Fibroblast of skin of left biceps (primary cell): ENCODE results near the gene ALDH2.
"Not testable (repeated sequence)": the region's sequence is repeated elsewhere in the genome, so short reads cannot be mapped to it uniquely, and the experiment has no call there.

Source experiments
- DNase-seq, 2 experiments: peaks; one replicate each; pipeline ENCODE4 v3.0.0-alpha.2; 2013; ENCODE audit warnings: low read depth in 2 of 2

The ALDH2 gene

DNA sequence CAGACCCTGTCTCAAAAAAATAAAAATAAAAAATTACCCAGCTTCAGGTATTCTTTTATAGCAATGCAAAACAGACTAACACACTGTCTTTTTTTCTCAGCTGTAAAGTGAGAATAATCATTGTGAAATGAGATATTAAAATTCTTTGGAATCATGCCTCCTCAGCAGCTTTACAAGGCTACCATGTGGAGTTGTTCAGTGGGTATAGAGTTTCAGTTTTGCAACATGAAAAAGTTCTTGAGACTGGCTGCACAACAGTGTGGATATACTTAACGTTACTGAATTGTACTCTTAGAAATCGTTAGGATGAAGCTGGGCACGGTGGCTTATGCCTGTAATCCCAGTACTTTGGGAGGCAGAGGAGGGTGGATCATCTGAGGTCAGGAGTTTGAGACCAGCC is 59.6 kb downstream of the ALDH2 start:
- DNase-seq, result no peak

- no peak for DNase-seq
Measured at GRCh38 chr12:111826992-111827391, 60.3 kb downstream of the ALDH2 start.

- DNase-seq, result no peak
Measured at GRCh38 chr12:111827907-111828306, 61.2 kb downstream of the ALDH2 start.

- no peak for DNase-seq
Measured at GRCh38 chr12:111828338-111828979, 61.7 kb downstream of the ALDH2 start.

GRCh38 chr12:111829635-111830034 is 62.9 kb downstream of the ALDH2 start:
- not testable (repeated sequence) for DNase-seq

DNA sequence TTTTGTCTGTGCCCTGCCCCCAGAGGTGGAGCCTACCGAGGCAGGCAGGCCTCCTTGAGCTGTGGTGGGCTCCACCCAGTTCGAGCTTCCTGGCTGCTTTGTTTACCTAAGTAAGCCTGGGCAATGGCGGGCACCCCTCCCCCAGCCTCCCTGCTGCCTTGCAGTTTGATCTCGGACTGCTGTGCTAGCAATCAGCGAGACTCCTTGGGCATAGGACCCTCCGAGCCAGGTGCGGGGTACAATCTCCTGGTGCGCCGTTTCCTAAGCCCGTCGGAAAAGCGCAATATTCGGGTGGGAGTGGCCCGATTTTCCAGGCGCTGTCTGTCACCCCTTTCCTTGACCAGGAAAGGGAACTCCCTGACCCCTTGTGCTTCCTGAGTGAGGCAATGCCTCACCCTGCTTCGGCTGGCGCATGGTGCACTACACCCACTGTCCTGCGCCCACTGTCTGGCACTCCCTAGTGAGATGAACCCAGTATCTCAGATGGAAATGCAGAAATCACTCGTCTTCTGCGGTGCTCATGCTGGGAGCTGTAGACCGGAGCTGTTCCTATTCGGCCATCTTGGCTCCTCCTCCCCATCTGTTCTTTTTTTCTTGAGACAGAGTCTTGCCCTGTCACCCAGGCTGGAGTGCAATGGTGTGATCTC is 68.1 kb downstream of the ALDH2 start:
- not testable (repeated sequence) for DNase-seq

GRCh38 chr12:111835531-111836181 is 68.9 kb downstream of the ALDH2 start:
- not testable (repeated sequence) for DNase-seq

GRCh38 chr12:111838353-111838752 is 71.6 kb downstream of the ALDH2 start:
- no peak for DNase-seq

DNA sequence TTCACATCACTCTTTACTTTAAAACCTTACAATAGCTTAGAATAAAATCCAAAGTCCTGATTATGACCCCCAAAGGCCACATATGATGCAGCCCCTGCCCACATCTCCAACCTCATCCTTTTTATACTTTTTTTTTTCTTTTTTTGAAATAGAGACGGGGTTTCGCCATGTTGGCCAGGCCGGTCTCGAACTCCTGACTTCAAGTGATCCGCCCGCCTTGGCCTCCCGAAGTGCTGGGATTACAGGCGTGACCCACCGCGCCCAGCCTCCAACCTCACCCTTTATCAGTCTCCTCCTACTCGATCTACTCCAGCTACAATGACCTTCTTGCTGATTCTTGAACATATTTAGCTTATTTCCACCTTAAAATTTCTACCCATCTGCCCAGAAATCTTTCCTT is 74.1 kb downstream of the ALDH2 start:
- no peak for DNase-seq

GRCh38 chr12:111841236-111841749 is 74.6 kb downstream of the ALDH2 start:
- DNase-seq, result no peak

DNA sequence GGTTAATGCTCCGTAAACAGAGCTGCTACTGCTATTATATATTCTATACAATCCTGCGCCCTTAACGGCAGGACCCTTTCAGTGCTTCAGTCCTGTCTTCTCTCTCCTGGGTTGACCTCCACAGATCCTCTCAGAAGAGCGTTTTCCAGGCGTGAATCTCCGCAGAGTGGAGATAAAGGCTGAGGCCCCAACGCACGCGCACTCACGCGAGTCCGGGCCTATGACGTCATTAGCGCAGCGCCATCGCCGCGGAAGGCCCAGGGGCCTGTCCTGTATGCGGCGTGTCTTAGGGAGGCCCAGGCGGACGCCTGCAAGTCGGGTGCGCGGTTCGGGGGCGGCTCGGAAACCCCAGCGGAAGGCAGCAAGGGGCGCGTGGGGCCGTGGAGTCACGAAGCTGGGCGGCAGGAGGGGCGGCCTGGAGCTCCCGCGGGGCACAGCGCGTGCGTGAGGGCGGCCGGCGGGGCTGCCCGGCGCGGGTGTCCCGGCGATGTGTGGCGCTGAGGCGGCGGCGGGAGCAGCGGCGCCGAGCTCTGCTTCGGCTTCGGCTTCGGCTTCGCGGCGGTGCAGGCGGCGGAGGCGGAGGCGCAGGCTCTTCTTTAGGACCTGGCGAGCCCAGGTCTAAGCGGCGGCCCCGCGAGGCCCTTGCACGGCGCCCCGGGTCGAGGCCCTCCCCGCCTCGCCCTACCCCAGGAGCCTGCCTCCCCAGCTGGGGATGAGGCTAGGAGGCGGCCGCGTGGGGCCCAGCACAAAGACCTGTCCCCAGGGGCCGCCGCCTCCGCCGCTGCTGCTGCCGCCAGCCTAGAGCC is 75.2 kb downstream of the ALDH2 start, which contains the start of gene MAPKAPK5:
TSS of gene MAPKAPK5 (plus strand) at position 479 of the 806 bp plus-strand sequence. CDS start 506 bp downstream, outside the sequence.
- peak; percentile 86 for DNase-seq

DNA sequence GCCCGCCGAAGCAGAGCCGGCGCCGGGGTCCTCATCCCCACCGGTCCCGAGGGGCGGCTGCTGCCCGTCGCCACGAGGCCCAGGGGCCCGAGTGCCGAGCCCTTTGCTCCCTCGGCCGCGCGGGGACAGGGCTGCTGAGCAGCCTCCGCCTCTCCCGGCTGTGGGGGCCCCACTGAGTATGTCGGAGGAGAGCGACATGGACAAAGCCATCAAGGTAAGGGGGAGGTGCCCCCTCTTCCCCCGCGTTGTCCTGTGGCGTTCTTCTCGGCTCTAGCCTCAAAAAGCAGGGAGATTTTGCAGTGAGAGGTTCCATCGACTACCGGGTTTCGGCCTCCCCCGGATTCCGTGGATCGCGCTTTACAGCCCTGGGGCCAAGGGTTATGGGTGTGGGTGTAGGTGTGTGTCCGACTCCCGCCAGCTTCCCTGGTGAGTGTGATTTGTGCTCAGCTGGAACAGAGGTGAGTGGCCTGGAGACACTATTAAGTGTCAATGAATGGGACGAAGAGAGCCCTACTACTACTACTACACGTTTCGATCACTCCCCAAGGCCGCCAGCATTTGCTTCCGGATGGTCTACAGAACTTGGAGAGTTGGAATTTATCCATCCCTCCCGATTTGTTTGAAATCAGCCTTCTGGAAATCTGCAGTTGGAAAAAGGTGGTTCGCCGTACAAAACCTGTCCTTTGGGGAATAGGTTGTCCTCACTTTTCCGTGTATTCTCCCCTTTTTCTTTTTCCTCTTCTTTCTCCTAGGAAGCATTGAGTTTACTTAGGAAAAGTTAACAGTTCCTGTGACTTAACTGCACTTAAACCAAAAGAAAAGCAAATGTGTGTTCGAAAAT is 76.0 kb downstream of the ALDH2 start:
- no peak for DNase-seq

GRCh38 chr12:111846016-111846415 is 79.3 kb downstream of the ALDH2 start:
- no peak for DNase-seq

- no peak for DNase-seq
Measured at GRCh38 chr12:111850526-111850925, 83.8 kb downstream of the ALDH2 start.

DNA sequence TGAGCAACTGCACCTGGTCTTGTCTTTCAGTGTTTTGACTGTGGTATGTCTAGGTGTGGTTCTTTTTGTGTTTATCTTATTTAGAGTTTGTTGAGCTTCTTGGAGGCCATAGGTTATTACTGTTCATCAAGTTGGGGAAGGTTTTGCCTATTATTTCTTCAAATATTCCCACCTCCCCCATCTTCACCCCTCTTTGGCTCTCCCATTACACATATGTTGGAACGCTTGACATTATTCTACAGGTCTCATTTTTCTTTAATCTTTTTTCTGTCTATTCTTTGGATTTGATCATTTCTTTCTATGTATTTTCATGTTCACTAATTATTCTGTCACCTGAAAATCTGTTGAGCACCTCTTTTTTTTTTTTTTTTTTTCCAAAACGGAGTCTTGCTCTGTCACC is 91.5 kb downstream of the ALDH2 start:
- DNase-seq, result no peak

- DNase-seq, result no peak
Measured at GRCh38 chr12:111858778-111859177, 92.0 kb downstream of the ALDH2 start.

DNA sequence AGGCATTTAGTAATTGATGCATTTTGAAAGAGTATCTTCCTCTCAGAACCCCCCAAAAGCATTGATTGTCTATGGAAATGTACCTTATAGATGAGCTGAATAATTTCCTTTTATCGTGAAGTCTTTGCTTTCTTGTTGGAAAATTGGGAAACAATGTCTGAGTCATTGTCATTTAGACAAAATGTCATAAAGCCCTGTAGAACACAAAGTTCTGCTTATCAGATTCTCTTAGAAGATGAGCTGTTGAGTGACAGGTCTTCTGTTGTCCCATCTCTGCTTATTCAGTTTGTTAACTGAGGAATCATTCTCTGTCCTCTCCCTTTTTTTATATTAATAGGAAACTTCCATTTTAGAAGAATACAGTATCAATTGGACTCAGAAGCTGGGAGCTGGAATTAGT is 98.2 kb downstream of the ALDH2 start:
- DNase-seq, result no peak
